ENCODE measurements around the gene CCR6. TPM values are rescaled to one million over a fixed set of nuclear protein-coding genes. Genes with fewer than 3 reads are reported as not detected.

The CCR6 gene
- total RNA-seq, 1 experiment from 2014 or later, result not detected

- no peaks in the 10 kb centered on the region for H3K36me3 ChIP-seq
- no peaks in the 10 kb centered on the region for H3K9me3 ChIP-seq (replicated peaks)
- no peak for DNase-seq (ENCODE audit: low read depth in 1 of 2, low spot score in 2 of 2)
- H3K4me1 ChIP-seq (replicated peaks), result no peaks in the 10 kb centered on the region
- H3K27ac ChIP-seq, result no peak overlapping the region
- H3K4me3 ChIP-seq, result no peak overlapping the region
- H3K27me3 ChIP-seq (replicated peaks), result no peaks in the 10 kb centered on the region
Measured at GRCh38 chr6:167093406-167093921, 29.4 kb upstream of the CCR6 start.

- no peak overlapping the region for H3K27ac ChIP-seq
- H3K4me1 ChIP-seq (replicated peaks), result no peaks in the 10 kb centered on the region
- no peak for DNase-seq (ENCODE audit: low read depth in 1 of 2, low spot score in 2 of 2)
- H3K9me3 ChIP-seq (replicated peaks), result no peaks in the 10 kb centered on the region
- H3K36me3 ChIP-seq, result no peaks in the 10 kb centered on the region
- no peak overlapping the region for H3K4me3 ChIP-seq
- no peaks in the 10 kb centered on the region for H3K27me3 ChIP-seq (replicated peaks)
Measured at GRCh38 chr6:167093922-167094432, 28.9 kb upstream of the CCR6 start.

GRCh38 chr6:167094436-167094819 is 28.5 kb upstream of the CCR6 start:
- no peaks in the 10 kb centered on the region for H3K9me3 ChIP-seq (replicated peaks)
- H3K36me3 ChIP-seq, result no peaks in the 10 kb centered on the region
- no peak overlapping the region for H3K4me3 ChIP-seq
- no peaks in the 10 kb centered on the region for H3K4me1 ChIP-seq (replicated peaks)
- H3K27ac ChIP-seq, result no peak overlapping the region
- no peak for DNase-seq (ENCODE audit: low read depth in 1 of 2, low spot score in 2 of 2)
- H3K27me3 ChIP-seq (replicated peaks), result no peaks in the 10 kb centered on the region

- Histone ChIP-seq H3K27ac (no peak overlapping the region), H3K27me3 (replicated peaks) (no peaks in the 10 kb centered on the region), H3K36me3 (no peaks in the 10 kb centered on the region), H3K9me3 (replicated peaks) (no peaks in the 10 kb centered on the region), H3K4me1 (replicated peaks) (no peaks in the 10 kb centered on the region), H3K4me3 (no peak overlapping the region)
- no peak for DNase-seq (ENCODE audit: low read depth in 1 of 2, low spot score in 2 of 2)
Measured at GRCh38 chr6:167094820-167095637, 27.9 kb upstream of the CCR6 start.

DNA sequence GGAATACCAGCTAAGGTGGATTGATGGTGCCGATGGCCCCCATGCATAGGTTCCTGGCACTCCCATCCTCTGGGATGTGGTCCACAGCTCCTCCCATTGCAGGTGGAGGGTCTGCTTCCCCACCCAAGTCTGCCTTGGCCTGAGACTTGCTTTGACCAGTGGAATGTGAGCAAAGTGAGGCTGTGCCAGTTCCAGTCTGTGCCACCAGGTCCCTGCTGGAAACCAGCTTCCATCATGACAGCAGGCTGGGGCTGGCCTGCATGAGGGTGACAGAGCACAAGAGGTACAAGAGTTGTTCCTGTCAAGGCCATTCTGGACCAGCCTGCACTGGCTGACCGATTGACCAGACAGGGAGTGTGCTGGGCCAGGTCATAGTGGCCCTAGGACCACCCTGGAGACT is 27.0 kb upstream of the CCR6 start:
- no peak overlapping the region for H3K27ac ChIP-seq
- no peaks in the 10 kb centered on the region for H3K9me3 ChIP-seq (replicated peaks)
- H3K4me3 ChIP-seq, result no peak overlapping the region
- no peaks in the 10 kb centered on the region for H3K4me1 ChIP-seq (replicated peaks)
- no peak for DNase-seq (ENCODE audit: low read depth in 1 of 2, low spot score in 2 of 2)
- no peaks in the 10 kb centered on the region for H3K36me3 ChIP-seq
- no peaks in the 10 kb centered on the region for H3K27me3 ChIP-seq (replicated peaks)

GRCh38 chr6:167096991-167097390 is 25.9 kb upstream of the CCR6 start:
- Histone ChIP-seq H3K4me3 (no peak overlapping the region), H3K9me3 (replicated peaks) (no peaks in the 10 kb centered on the region), H3K36me3 (no peaks in the 10 kb centered on the region), H3K4me1 (replicated peaks) (no peaks in the 10 kb centered on the region), H3K27me3 (replicated peaks) (no peaks in the 10 kb centered on the region; the same call in 1 of the 2 replicates), H3K27ac (no peak overlapping the region)
- no peak for DNase-seq (ENCODE audit: low read depth in 1 of 2, low spot score in 2 of 2)

- Histone ChIP-seq H3K27me3 (replicated peaks) (no peaks in the 10 kb centered on the region; the same call in 1 of the 2 replicates), H3K9me3 (replicated peaks) (no peaks in the 10 kb centered on the region), H3K27ac (no peak overlapping the region), H3K4me3 (no peak overlapping the region), H3K36me3 (no peaks in the 10 kb centered on the region), H3K4me1 (replicated peaks) (no peaks in the 10 kb centered on the region)
- DNase-seq (ENCODE audit: low read depth in 1 of 2, low spot score in 2 of 2), result no peak
Measured at GRCh38 chr6:167097770-167098169, 25.1 kb upstream of the CCR6 start.

DNA sequence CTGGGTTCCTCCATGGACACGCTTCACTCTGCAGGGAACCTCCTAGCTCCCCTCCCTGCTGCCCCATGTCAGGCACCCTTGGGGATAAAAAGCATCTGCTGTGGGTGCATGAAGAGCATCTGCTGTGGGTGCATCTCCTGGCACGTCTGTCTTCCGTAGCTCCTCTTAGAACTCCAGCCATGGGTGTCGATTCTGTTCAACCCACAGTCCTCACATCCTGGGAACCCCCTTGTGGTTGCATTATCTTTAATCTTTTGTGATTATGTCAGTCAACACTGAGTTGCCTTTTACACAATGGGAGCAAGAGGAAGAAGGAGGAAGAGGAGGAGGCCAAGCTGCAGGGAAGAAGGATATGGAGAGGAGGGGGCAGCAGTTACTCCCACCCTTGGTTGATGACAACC is 24.1 kb upstream of the CCR6 start:
- Histone ChIP-seq H3K4me1 (replicated peaks) (no peaks in the 10 kb centered on the region), H3K27ac (no peak overlapping the region), H3K27me3 (replicated peaks) (no peaks in the 10 kb centered on the region; the same call in 1 of the 2 replicates), H3K4me3 (no peak overlapping the region), H3K36me3 (no peaks in the 10 kb centered on the region), H3K9me3 (replicated peaks) (no peaks in the 10 kb centered on the region)
- DNase-seq (ENCODE audit: low read depth in 1 of 2, low spot score in 2 of 2), result no peak

DNA sequence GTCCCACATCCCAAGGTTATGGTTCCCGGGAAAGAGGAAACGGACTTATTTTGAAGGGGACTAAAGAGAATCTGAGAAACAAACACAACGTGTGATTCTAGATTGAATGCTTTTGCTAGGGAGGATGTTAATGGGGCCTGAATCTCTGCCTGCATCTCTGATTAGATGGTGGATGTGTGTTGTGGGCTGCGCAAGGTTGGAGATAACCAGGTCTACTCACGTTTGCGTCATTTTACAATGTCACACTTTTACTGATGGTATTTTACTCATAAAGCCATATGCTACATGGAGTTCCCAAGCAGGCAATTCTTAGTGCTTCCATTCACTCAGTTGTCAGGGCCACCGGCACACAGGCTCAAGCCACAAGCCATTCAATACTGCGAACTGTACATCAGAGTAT is 23.2 kb upstream of the CCR6 start:
- Histone ChIP-seq H3K9me3 (replicated peaks) (no peaks in the 10 kb centered on the region), H3K4me1 (replicated peaks) (no peaks in the 10 kb centered on the region), H3K27ac (no peak overlapping the region), H3K36me3 (no peaks in the 10 kb centered on the region), H3K4me3 (no peak overlapping the region), H3K27me3 (replicated peaks) (no peaks in the 10 kb centered on the region; the same call in 1 of the 2 replicates)
- no peak for DNase-seq (ENCODE audit: low read depth in 1 of 2, low spot score in 2 of 2)

DNA sequence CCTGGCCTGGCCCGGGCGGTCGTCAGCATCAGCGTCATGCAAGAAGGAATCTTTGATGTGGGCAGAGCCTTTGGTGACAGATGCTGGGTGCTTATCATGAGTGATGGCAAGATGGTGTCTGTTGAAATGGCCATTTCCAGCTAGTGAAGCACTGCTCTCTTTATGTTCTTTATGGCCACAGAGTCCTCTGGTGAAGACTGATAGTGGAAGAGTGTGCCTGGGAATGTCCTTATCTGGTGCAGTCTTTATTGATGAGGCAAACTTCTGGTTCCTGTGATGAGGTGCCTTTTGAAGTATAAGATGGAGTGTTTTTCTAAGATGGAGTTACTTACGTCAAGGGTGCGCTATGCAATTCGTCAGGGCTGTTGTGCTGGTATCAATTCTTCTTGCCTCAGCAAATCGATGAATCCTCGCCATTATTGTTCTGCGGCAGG is 22.6 kb upstream of the CCR6 start:
- Histone ChIP-seq H3K4me1 (replicated peaks) (no peaks in the 10 kb centered on the region), H3K36me3 (no peaks in the 10 kb centered on the region), H3K4me3 (no peak overlapping the region), H3K9me3 (replicated peaks) (no peaks in the 10 kb centered on the region), H3K27ac (no peak overlapping the region), H3K27me3 (replicated peaks) (no peaks in the 10 kb centered on the region; the same call in 1 of the 2 replicates)
- no peak for DNase-seq (ENCODE audit: low read depth in 1 of 2, low spot score in 2 of 2)

DNA sequence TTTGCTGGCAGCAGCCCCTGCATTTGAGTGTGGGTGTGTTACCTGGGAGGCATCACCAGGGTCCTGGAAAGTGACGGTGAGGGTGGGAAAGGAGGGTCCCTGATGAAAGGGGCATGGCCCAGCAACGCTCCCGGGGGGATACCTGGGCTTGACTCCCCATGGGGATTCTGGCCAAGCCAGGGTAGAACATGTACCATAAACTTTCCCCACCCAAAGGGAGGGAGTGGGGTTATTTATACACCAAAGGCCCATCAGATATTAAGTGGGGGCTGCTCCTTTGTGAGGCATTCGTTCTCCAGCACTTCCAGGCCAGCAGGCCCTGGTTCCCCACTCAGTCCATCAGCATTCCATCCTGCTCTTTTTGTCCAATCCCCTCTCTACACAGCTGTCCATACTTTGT is 20.6 kb upstream of the CCR6 start:
- Histone ChIP-seq H3K4me1 (replicated peaks) (no peaks in the 10 kb centered on the region), H3K27me3 (replicated peaks) (no peaks in the 10 kb centered on the region; the same call in 1 of the 2 replicates), H3K36me3 (no peaks in the 10 kb centered on the region), H3K27ac (no peak overlapping the region), H3K4me3 (no peak overlapping the region), H3K9me3 (replicated peaks) (0 out of 2 replicates have a peak, but pooled peaks cover 3% of the 10 kb centered on the region)
- DNase-seq (ENCODE audit: low read depth in 1 of 2, low spot score in 2 of 2), result no peak

DNA sequence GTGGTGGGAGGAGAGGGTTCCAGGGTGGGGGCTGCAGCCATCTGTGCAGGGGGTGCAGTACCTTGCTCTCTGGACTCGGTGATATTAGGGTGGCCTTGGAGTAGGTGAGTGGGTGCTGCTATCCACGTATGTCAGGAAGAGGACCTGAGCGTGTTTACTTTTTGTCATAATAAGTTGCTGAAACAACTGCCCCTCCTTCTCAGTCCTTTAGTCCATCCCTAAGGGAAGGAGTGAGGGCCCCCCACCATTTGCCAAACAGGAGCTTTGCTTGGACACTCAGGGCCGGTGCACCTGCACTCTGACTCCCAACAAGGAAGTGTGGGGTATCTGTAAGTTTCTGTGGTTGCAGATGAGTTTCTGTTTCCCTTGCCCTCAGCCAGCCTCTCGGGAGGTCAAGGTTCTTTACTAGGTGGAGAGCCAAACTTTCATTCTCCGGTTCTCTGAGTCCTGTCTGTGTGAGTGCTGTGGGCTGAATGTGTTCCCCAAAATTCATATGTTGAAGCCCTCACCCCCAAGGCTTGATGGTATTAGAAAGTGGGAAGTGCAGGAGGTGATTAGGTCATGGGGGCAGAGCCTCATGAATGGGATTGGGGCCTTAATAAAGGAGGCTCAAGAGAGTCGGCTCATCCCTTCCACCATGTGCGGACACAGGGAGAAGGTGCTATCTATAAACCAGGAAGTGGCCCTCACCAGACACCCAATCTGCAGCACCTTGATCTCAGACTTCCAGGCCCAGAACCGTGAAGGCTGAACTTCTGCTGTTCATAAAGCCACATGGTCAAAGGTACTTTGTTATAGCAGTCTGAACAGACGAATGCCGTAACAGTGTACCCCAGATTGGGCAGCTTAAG is 19.6 kb upstream of the CCR6 start:
- 0 out of 2 replicates have a peak, but pooled peaks cover 3% of the 10 kb centered on the region for H3K9me3 ChIP-seq (replicated peaks)
- H3K27ac ChIP-seq, result no peak overlapping the region
- H3K36me3 ChIP-seq, result no peaks in the 10 kb centered on the region
- DNase-seq (ENCODE audit: low read depth in 1 of 2, low spot score in 2 of 2), result no peak
- H3K27me3 ChIP-seq (replicated peaks), result no peaks in the 10 kb centered on the region; the same call in 1 of the 2 replicates
- H3K4me3 ChIP-seq, result no peak overlapping the region
- no peaks in the 10 kb centered on the region for H3K4me1 ChIP-seq (replicated peaks)

DNA sequence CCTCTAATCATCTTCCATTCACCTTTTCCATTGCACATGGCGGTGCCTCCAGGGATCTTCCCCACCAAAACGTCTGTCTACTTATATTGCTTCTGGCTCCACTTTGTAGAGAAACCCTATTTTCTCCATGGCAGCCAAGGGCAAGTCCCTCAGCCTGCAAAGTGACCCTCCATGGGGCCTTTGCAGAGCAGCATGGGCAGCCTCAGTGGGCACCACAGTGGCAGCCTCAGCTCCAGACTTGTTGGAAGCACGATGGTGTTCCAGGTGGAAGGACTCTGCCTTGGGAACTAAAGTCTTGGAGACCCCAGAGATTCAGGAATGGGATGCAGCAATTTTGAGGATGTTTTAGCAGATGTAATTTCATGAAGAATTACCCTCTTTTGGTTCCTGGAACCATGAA is 18.5 kb upstream of the CCR6 start:
- Histone ChIP-seq H3K9me3 (replicated peaks) (0 out of 2 replicates have a peak, but pooled peaks cover 3% of the 10 kb centered on the region), H3K36me3 (no peaks in the 10 kb centered on the region), H3K4me1 (replicated peaks) (no peaks in the 10 kb centered on the region), H3K4me3 (no peak overlapping the region), H3K27me3 (replicated peaks) (peaks cover 3% of the 10 kb centered on the region; the same call in 1 of the 2 replicates), H3K27ac (no peak overlapping the region)
- no peak for DNase-seq (ENCODE audit: low read depth in 1 of 2, low spot score in 2 of 2)
